SK-N-SH (cell line): ENCODE results near the gene TRIM54. TPM values are rescaled to one million over a fixed set of nuclear protein-coding genes. Genes with fewer than 3 reads are reported as not detected.

Experiments
- CTCF ChIA-PET: fragments of 300-600, 350-600 bp; formaldehyde crosslinking; extraction: SDS; loops from one replicate; lab custom pipeline; 2021; lab: Yijun Ruan, JAX
- POLR2A ChIA-PET: fragments of 350-600 bp; sonication (Branson Sonifier 250); formaldehyde crosslinking; extraction: SDS; loops from one replicate; lab custom pipeline; 2020; ENCODE audit warnings: antibody characterized with exemption, inconsistent platforms; lab: Yijun Ruan, JAX
- DNase-seq: peaks from one replicate; pipeline ENCODE4 v3.0.0; 2012
- H2AFZ ChIP-seq: fragments of 200-600 bp; sonication (generic); 2 replicates; pipeline ENCODE4 v1.8.1; 2016; ENCODE audit warnings: antibody characterized with exemption, mild to moderate bottlenecking, low read depth
- H3F3A ChIP-seq: fragments of 200-600 bp; sonication (generic); replicated peaks from 2 replicates; pipeline ENCODE3; 2016; ENCODE audit warnings: antibody characterized with exemption, mild to moderate bottlenecking; ENCODE audit not compliant: insufficient read depth
- H3K27ac ChIP-seq, 2 experiments: fragments of 200-500 bp in 1 of 2; fragments of 200-600 bp in 1 of 2; sonication (Bioruptor generic) in 1 of 2; sonication (generic), shearing (Covaris generic) in 1 of 2; 2 replicates each; pipeline versions ENCODE4 v1.5.1 to v1.6.1; 2014 to 2016; ENCODE audit warnings: low read depth in 2 of 2, inconsistent platforms in 1 of 2, low read length in 1 of 2, mild to moderate bottlenecking in 1 of 2, mixed read lengths in 1 of 2
- H3K27me3 ChIP-seq: fragments of 200-600 bp; sonication (generic), shearing (Covaris generic); 2 replicates; pipeline ENCODE4 v1.6.1; 2016; ENCODE audit warnings: mixed run types; ENCODE audit not compliant: insufficient read depth
- H3K36me3 ChIP-seq, 2 experiments: fragments of 200-500 bp in 1 of 2; fragments of 200-600 bp in 1 of 2; sonication (Bioruptor generic) in 1 of 2; sonication (generic) in 1 of 2; replicated peaks in 1 of 2; 2 replicates each; pipeline versions ENCODE3 to v1.5.1; 2014 to 2016; ENCODE audit warnings: low read length in 1 of 2, mild to moderate bottlenecking in 1 of 2; ENCODE audit not compliant: insufficient read depth in 2 of 2, control insufficient read depth in 1 of 2
- H3K4me1 ChIP-seq, 2 experiments: fragments of 200-500 bp in 1 of 2; fragments of 200-600 bp in 1 of 2; sonication (Bioruptor generic) in 1 of 2; sonication (generic), shearing (Covaris generic) in 1 of 2; 2 replicates each; pipeline versions ENCODE4 v1.5.1 to v1.6.1; 2014 to 2016; ENCODE audit warnings: low read depth in 1 of 2, low read length in 1 of 2, mixed run types in 1 of 2; ENCODE audit not compliant: insufficient read depth in 2 of 2, control insufficient read depth in 1 of 2
- H3K4me2 ChIP-seq: fragments of 200-600 bp; sonication (generic), shearing (Covaris generic); 2 replicates; pipeline ENCODE4 v1.6.1; 2017; ENCODE audit warnings: mixed run types
- H3K4me3 ChIP-seq, 2 experiments: fragments of 200-500 bp in 1 of 2; fragments of 200-600 bp in 1 of 2; sonication (Bioruptor generic) in 1 of 2; sonication (generic), shearing (Covaris generic) in 1 of 2; 2 replicates each; pipeline versions ENCODE4 v1.5.1 to v1.8.1; 2014 to 2016; ENCODE audit warnings: low read depth in 2 of 2, inconsistent platforms in 1 of 2, low read length in 1 of 2, mild to moderate bottlenecking in 1 of 2, mixed read lengths in 1 of 2, moderate library complexity in 1 of 2
- H3K79me2 ChIP-seq: fragments of 200-600 bp; sonication (generic); 2 replicates; pipeline ENCODE4 v1.8.1; 2017; ENCODE audit warnings: mild to moderate bottlenecking; ENCODE audit not compliant: insufficient read depth
- H3K9ac ChIP-seq: fragments of 200-600 bp; sonication (generic); 2 replicates; pipeline ENCODE4 v1.6.1; 2017; ENCODE audit warnings: mixed run types
- H3K9me2 ChIP-seq: fragments of 200-600 bp; sonication (generic); 2 replicates; pipeline ENCODE4 v1.6.1; 2017; ENCODE audit warnings: mixed run types
- H3K9me3 ChIP-seq: fragments of 200-600 bp; sonication (generic); 2 replicates; pipeline ENCODE4 v1.6.1; 2017; ENCODE audit warnings: mixed run types, mild to moderate bottlenecking, moderate library complexity
- H4K20me1 ChIP-seq: fragments of 200-600 bp; sonication (generic); 2 replicates; pipeline ENCODE4 v1.6.1; 2017; ENCODE audit warnings: mild to moderate bottlenecking, mixed run types; ENCODE audit not compliant: insufficient read depth
- CHD2 ChIP-seq: fragments of 150-350 bp; IDR thresholded peaks from 2 replicates; pipeline ENCODE4 v1.6.1; 2018; ENCODE audit warnings: low read length; ENCODE audit not compliant: partially characterized antibody
- EZH2phosphoT487 ChIP-seq: fragments of 200-600 bp; sonication (generic); IDR thresholded peaks from 2 replicates; pipeline ENCODE4 v1.6.1; 2017; ENCODE audit warnings: low read depth, mixed run types, mild to moderate bottlenecking, antibody characterized with exemption, moderate library complexity, borderline replicate concordance
- GABPA ChIP-seq: IDR thresholded peaks from 2 replicates; pipeline ENCODE4 v1.4.0; 2012; ENCODE audit warnings: low read depth, mild to moderate bottlenecking
- RFX5 ChIP-seq: IDR thresholded peaks from 2 replicates; pipeline ENCODE4 v1.6.1; 2012; ENCODE audit warnings: mild to moderate bottlenecking, improper control_type of control experiment, low read length
- RXRA ChIP-seq: IDR thresholded peaks from 2 replicates; pipeline ENCODE4 v1.4.0; 2012; ENCODE audit warnings: low read depth, mild to moderate bottlenecking, borderline replicate concordance
- SIN3A ChIP-seq: IDR thresholded peaks from 2 replicates; pipeline ENCODE4 v1.6.1; 2012; ENCODE audit warnings: low read depth, mild to moderate bottlenecking, low read length, moderate library complexity, borderline replicate concordance
- WGBS: methylation state at CpG from one replicate; pipeline ENCODE4 v1.1.6; 2017; ENCODE audit warnings: low lambda C conversion rate; 5-methylcytosine and 5-hydroxymethylcytosine counted together
- polyA plus RNA-seq, 3 experiments: library from polyadenylated mRNA; depleted of rRNA; stranded (reverse); fragments of >200 nt; gene quantifications; 2 replicates each; pipeline ENCODE4 v1.2.3, GENCODE V29; 2012
- TF ChIP-seq, protein P1 (sequence below): IDR thresholded peaks from 2 replicates; pipeline ENCODE4; 2012
- TF ChIP-seq, protein P2 (sequence below): IDR thresholded peaks from 2 replicates; pipeline ENCODE4 v1.4.0; 2012; ENCODE audit warnings: low read depth
- TF ChIP-seq, protein P3 (sequence below): fragments of 150-350 bp; IDR thresholded peaks from 2 replicates; pipeline ENCODE4 v1.6.1; 2016; ENCODE audit warnings: mild to moderate bottlenecking, low read depth, low read length

TRIM54 gene
- polyA plus RNA-seq, 1 of the 3 experiments (the other 2 are of a cell fraction), result 0.28 TPM

DNA sequence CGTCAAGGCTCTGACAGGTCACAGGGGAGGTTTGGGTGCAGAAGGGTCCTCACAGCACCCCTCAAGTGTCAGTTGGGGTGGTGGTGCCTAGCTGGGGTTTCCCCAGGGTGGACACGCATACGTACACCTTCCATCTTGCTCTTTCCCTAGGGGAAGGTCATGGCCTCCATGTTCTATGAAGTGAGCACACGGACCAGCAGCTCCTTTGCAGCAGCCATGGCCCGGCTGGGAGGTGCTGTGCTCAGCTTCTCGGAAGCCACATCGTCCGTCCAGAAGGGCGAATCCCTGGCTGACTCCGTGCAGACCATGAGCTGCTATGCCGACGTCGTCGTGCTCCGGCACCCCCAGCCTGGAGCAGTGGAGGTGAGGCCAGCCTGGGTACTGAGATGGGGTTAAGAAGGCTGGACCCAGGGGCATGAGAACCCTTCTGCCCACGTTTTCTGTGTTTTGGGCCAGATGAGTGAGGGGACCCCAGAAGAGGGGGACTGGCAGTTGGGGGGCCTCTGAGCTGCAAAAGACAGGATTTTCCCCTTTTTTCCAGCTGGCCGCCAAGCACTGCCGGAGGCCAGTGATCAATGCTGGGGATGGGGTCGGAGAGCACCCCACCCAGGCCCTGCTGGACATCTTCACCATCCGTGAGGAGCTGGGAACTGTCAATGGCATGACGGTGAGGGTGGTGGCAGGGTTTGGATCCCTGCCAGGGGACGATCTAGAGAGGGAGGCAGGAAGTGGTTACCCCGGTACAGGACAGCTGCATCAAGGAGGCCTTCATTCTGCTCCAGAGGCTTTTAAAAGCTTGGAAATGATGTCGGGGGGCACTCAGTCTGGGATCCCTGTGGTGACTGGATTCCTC lies 40.2 kb upstream of the TRIM54 start:
- no peak for DNase-seq
- Histone ChIP-seq H3K9ac (no peak overlapping the region), H3K4me3 (no peak overlapping the region), H3K9me3 (no peaks in the 10 kb centered on the region), H2AFZ (no peak overlapping the region), H3K4me1 (no peaks in the 10 kb centered on the region; a peak in 1 of 4 replicates), H3F3A (peaks cover 3% of the 10 kb centered on the region), H4K20me1 (no peaks in the 10 kb centered on the region; the same call in 1 of the 2 replicates), H3K79me2 (no peaks in the 10 kb centered on the region), H3K36me3 (peaks cover 39 to 70% of the 10 kb centered on the region in 2 experiments), H3K4me2 (no peak overlapping the region), H3K9me2 (no peaks in the 10 kb centered on the region), H3K27ac (no peak overlapping the region), H3K27me3 (no peaks in the 10 kb centered on the region)
- POLR2A ChIA-PET, result no interaction called here
- 87% methylated on average over 17 of the region's 24 CpGs for WGBS
- CTCF ChIA-PET, result interaction anchor here (0.7 to 6.8 kb wide), 12 partner anchors 9 to 157 kb away, joined by 3 to 39 read pairs (median 4); partner anchors contain the start of gene TRIM54
- TF ChIP-seq, protein P1, sequence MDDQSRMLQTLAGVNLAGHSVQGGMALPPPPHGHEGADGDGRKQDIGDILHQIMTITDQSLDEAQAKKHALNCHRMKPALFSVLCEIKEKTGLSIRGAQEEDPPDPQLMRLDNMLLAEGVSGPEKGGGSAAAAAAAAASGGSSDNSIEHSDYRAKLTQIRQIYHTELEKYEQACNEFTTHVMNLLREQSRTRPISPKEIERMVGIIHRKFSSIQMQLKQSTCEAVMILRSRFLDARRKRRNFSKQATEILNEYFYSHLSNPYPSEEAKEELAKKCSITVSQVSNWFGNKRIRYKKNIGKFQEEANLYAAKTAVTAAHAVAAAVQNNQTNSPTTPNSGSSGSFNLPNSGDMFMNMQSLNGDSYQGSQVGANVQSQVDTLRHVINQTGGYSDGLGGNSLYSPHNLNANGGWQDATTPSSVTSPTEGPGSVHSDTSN, result no peak
- no peak for TF ChIP-seq RXRA
- TF ChIP-seq, protein P2, sequence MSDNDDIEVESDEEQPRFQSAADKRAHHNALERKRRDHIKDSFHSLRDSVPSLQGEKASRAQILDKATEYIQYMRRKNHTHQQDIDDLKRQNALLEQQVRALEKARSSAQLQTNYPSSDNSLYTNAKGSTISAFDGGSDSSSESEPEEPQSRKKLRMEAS, result no peak
- no peak for TF ChIP-seq EZH2phosphoT487
- no peak for TF ChIP-seq SIN3A
- TF ChIP-seq, protein P3, sequence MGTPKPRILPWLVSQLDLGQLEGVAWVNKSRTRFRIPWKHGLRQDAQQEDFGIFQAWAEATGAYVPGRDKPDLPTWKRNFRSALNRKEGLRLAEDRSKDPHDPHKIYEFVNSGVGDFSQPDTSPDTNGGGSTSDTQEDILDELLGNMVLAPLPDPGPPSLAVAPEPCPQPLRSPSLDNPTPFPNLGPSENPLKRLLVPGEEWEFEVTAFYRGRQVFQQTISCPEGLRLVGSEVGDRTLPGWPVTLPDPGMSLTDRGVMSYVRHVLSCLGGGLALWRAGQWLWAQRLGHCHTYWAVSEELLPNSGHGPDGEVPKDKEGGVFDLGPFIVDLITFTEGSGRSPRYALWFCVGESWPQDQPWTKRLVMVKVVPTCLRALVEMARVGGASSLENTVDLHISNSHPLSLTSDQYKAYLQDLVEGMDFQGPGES, result no peak
- no peak for TF ChIP-seq CHD2
- TF ChIP-seq GABPA, result no peak

DNA sequence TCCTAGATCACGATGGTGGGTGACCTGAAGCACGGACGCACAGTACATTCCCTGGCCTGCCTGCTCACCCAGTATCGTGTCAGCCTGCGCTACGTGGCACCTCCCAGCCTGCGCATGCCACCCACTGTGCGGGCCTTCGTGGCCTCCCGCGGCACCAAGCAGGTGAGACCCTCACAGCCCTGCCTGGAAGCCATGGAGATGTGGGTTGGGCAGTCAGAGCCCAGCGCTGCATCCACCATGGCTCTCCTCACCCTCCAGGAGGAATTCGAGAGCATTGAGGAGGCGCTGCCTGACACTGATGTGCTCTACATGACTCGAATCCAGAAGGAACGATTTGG lies 39.6 kb upstream of the TRIM54 start:
- no peak for DNase-seq
- H3F3A ChIP-seq, result peaks cover 3% of the 10 kb centered on the region
- H3K4me3 ChIP-seq, result no peak overlapping the region
- H3K36me3 ChIP-seq, result peaks cover 33 to 66% of the 10 kb centered on the region in 2 experiments
- TF ChIP-seq RFX5, result no peak
- no peaks in the 10 kb centered on the region; a peak in 1 of 4 replicates for H3K4me1 ChIP-seq
- no peaks in the 10 kb centered on the region for H3K27me3 ChIP-seq
- H3K4me2 ChIP-seq, result no peak overlapping the region
- H3K79me2 ChIP-seq, result no peaks in the 10 kb centered on the region
- H2AFZ ChIP-seq, result no peak overlapping the region
- no peaks in the 10 kb centered on the region for H3K9me3 ChIP-seq
- no peak overlapping the region for H3K27ac ChIP-seq
- no peaks in the 10 kb centered on the region; the same call in 1 of the 2 replicates for H4K20me1 ChIP-seq
- H3K9ac ChIP-seq, result no peak overlapping the region
- POLR2A ChIA-PET, result no interaction called here
- CTCF ChIA-PET, result interaction anchor here (1.0 to 6.8 kb wide), 8 partner anchors 9 to 73 kb away, joined by 3 to 39 read pairs (median 4); partner anchors contain the start of gene TRIM54
- 96% methylated on average over 16 of the region's 16 CpGs for WGBS
- no peaks in the 10 kb centered on the region for H3K9me2 ChIP-seq
